NCI-H146 treated with DMSO at 0.1 percent for 48 hours (cell line): ENCODE results near the gene NAP1L4.

Experiments used
- DNase-seq: peaks from one replicate; lab custom pipeline; 2025; ENCODE audit not compliant: unreplicated experiment; lab: John Stamatoyannopoulos, UW

Gene NAP1L4

GRCh38 chr11:3011891-3012885 lies 20.1 kb upstream of the NAP1L4 start:
- no peak for DNase-seq

GRCh38 chr11:3010521-3011275 lies 18.6 kb upstream of the NAP1L4 start:
- DNase-seq: no peak

GRCh38 chr11:3010004-3010403 lies 17.9 kb upstream of the NAP1L4 start:
- no peak for DNase-seq

GRCh38 chr11:3009481-3009880 lies 17.4 kb upstream of the NAP1L4 start:
- DNase-seq: no peak

GRCh38 chr11:3008746-3009336 lies 16.7 kb upstream of the NAP1L4 start:
- no peak for DNase-seq

GRCh38 chr11:3007404-3008010 lies 15.4 kb upstream of the NAP1L4 start:
- DNase-seq: no peak

- no peak for DNase-seq
Observed at GRCh38 chr11:3006505-3007260, 14.6 kb upstream of the NAP1L4 start.

- DNase-seq: no peak
Observed at GRCh38 chr11:3004481-3004880, 12.4 kb upstream of the NAP1L4 start.

GRCh38 chr11:3003396-3004231 lies 11.5 kb upstream of the NAP1L4 start:
- DNase-seq: no peak

- no peak for DNase-seq
Observed at GRCh38 chr11:3002871-3003270, 10.7 kb upstream of the NAP1L4 start.

- no peak for DNase-seq
Observed at GRCh38 chr11:3002351-3002861, 10.3 kb upstream of the NAP1L4 start.

GRCh38 chr11:3001496-3001895 lies 9.4 kb upstream of the NAP1L4 start:
- no peak for DNase-seq

GRCh38 chr11:3000032-3000961 lies 8.2 kb upstream of the NAP1L4 start:
- peak; percentile 93 for DNase-seq

GRCh38 chr11:2999464-2999998 lies 7.4 kb upstream of the NAP1L4 start:
- DNase-seq: no peak

GRCh38 chr11:2998073-2998850 lies 6.1 kb upstream of the NAP1L4 start:
- DNase-seq: no peak

- no peak for DNase-seq
Observed at GRCh38 chr11:2997406-2997805, 5.3 kb upstream of the NAP1L4 start.

- no peak for DNase-seq
Observed at GRCh38 chr11:2996976-2997375, 4.8 kb upstream of the NAP1L4 start.
